K562 treated with DMSO at 1 percent for 12 hours (cell line): ENCODE measurements around the gene NBEAL1. TPM values are rescaled to one million over a fixed set of nuclear protein-coding genes. Genes with fewer than 3 reads are reported as not detected.

Source experiments
- total RNA-seq: library from RNA; unstranded; fragments of 300-600 nt; gene quantifications from 2 replicates; pipeline ENCODE4 v1.2.3, GENCODE V29; 2022; ENCODE audit not compliant: insufficient read depth

The NBEAL1 gene
- total RNA-seq, result 1.5 and 5.2 TPM in 2 replicates

GRCh38 chr2:203014456-203015199 is at the start of gene NBEAL1:
Gene NBEAL1, plus strand, starts transcription at chr2:203014875. Its CDS starts 1,510 bp downstream, at chr2:203016385.

GRCh38 chr2:203238704-203239526 is 224.2 kb downstream of the NBEAL1 start, which contains the start of gene CYP20A1:
Gene CYP20A1, plus strand, starts transcription at chr2:203239018. Its CDS starts 45 bp downstream, at chr2:203239063.

Other genes with a start within 250 kb of the NBEAL1 start
- gene ICA1L, start 143.1 kb upstream of the NBEAL1 start, total RNA-seq, result 0.80 TPM in 1 of 2 replicates, not detected in the other
- gene WDR12, start 103.2 kb upstream of the NBEAL1 start, total RNA-seq, result 11.8 and 28.4 TPM in 2 replicates
- 0.13 and 0.68 TPM in 2 replicates for gene CARF, start 102.6 kb upstream of the NBEAL1 start, total RNA-seq
- gene CYP20A1, start 224.1 kb downstream of the NBEAL1 start, total RNA-seq, result 4.1 and 8.3 TPM in 2 replicates